ENCODE results near the gene MYADML2. TPM values are rescaled to one million over a fixed set of nuclear protein-coding genes. Genes with fewer than 3 reads are reported as not detected.

MYADML2 gene
- total and polyA plus RNA-seq, 2 of the 8 experiments (the other 6 are each of a cell fraction or from before 2014, with no cell fraction given) = 0.26 to 0.47 TPM

DNA sequence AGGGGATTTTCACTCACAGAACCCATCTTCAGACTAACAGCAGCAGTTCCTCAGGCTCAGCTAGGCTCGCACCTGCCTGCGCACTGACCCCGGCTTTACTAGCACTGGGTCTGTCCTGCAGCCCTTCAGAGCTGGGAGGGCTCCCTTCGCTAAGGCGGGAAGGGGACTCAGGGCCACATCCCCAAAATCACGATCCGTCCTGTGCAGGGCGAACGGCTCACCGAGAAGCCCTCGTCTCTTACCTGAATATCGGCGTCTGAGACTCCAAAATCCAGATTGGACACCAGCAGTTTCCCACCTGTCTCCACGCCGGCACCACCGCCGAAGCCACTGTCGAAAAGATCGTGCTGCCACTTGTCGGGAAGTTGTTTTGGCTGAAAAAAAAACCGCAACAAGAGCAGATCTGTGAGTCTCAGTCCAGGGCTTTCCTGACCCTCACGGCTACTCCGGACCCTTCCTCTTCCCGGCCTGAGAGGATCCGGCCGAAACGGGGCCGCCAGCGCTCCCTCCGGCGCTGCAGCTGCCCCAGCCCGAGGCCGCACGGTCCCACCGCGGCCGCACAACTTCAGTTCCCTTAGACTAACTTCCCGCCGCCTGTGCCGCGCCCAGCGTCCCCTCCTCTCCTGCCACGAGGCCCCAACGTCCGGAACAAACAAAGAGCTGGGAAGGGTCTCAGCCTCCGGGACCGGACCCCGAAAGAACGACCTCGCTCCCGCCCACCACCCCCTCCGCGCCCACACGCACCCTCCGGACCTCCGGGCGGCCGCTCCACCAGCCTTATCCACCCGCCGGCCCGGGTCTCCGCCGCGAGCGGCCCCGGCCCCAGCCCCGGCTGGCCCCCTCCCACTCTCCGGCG is 56.4 kb downstream of the MYADML2 start:
- peak overlapping the region; percentile 80 to 94 (median 88) for H3K4me3 ChIP-seq (ENCODE audit: extremely low read depth in 1 of 4, insufficient read depth in 2 of 4, low read depth in 3 of 4, low read length in 4 of 4)
- peaks cover 8 to 41% of the 10 kb centered on the region in 2 experiments for H3K79me2 ChIP-seq (ENCODE audit: control insufficient read depth in 1 of 2, insufficient read depth in 2 of 2, low read length in 2 of 2)
- H2BK15ac ChIP-seq (ENCODE audit: low read length) = no peak overlapping the region
- H3K27me3 ChIP-seq (replicated peaks in 1 of 4; ENCODE audit: control insufficient read depth in 3 of 4, extremely low read depth in 1 of 4, insufficient read depth in 3 of 4, low read length in 3 of 4) = no peaks in the 10 kb centered on the region
- 47% methylated on average over 24 of the region's 69 CpGs; no CpG with 5 or more reads in 1 of the 2 experiments for whole genome bisulfite sequencing, 2 experiments (ENCODE audit: extremely low coverage in 1 of 2, insufficient coverage in 1 of 2, insufficient read length in 1 of 2, insufficient replicate concordance in 2 of 2, low coverage in 1 of 2, low lambda C conversion rate in 2 of 2, missing lambda C conversion rate in 1 of 2)
- H4K5ac ChIP-seq (ENCODE audit: insufficient read length, low read depth, low read length) = peak overlapping the region; percentile 30
- H3K79me1 ChIP-seq (ENCODE audit: low read depth, low read length) = peaks cover 18% of the 10 kb centered on the region
- ChIA-PET CTCF (ENCODE audit: partially characterized antibody) (interaction anchor here (0.6 to 1.8 kb wide), 2 partner anchors 33 to 65 kb away, joined by 3 to 4 read pairs; no protein-coding TSS in a partner anchor), POLR2A (ENCODE audit: partially characterized antibody) (interaction anchor here (0.6 to 12.3 kb wide), 13 partner anchors 11 to 630 kb away, joined by 3 to 151 read pairs (median 5); partner anchors contain the start of gene NPB)
- peak overlapping the region; percentile 75 to 84 for H3K4me2 ChIP-seq (ENCODE audit: insufficient read depth in 1 of 2, low read depth in 2 of 2, low read length in 2 of 2)
- H4K20me1 ChIP-seq (replicated peaks in 1 of 2; ENCODE audit: control insufficient read depth in 1 of 2, insufficient read depth in 2 of 2, low read length in 2 of 2) = peaks cover 14 to 20% of the 10 kb centered on the region in 2 experiments
- H2BK12ac ChIP-seq (ENCODE audit: low read depth, low read length) = no peak overlapping the region
- peak overlapping the region; percentile 61; the same call in 1 of the 2 replicates for H2AK5ac ChIP-seq (ENCODE audit: low read depth, low read length)
- no peak overlapping the region for H3K14ac ChIP-seq (ENCODE audit: insufficient read length)
- H4K8ac ChIP-seq (ENCODE audit: extremely low read depth, insufficient read depth, low read length) = peak overlapping the region; percentile 96
- no peak overlapping the region for H4K91ac ChIP-seq (replicated peaks; ENCODE audit: insufficient read length, low read length)
- no peaks in the 10 kb centered on the region for H3K9me3 ChIP-seq (ENCODE audit: insufficient read depth in 2 of 2, low read depth in 1 of 2, low read length in 1 of 2)
- DNase-seq (ENCODE audit: low read depth in 1 of 2, low spot score in 2 of 2) = no peak
- H2BK20ac ChIP-seq (ENCODE audit: low read length) = no peak overlapping the region
- H2BK120ac ChIP-seq (replicated peaks; ENCODE audit: low read depth, low read length) = no peak overlapping the region
- H3K27ac ChIP-seq (ENCODE audit: low read depth, low read length) = peak overlapping the region; percentile 83
- no peak for FAIRE-seq
- H3K9ac ChIP-seq (replicated peaks in 1 of 4; ENCODE audit: extremely low read depth in 1 of 4, low read depth in 3 of 4, low read length in 3 of 4) = peak overlapping the region; percentile 86 to 99 (median 93)
- no peak overlapping the region for H2AFZ ChIP-seq (ENCODE audit: low read length)
- peak overlapping the region; percentile 69 for H3K56ac ChIP-seq (replicated peaks; ENCODE audit: insufficient read length, low read depth, low read length)
- peaks cover 5% of the 10 kb centered on the region; the same call in 1 of the 2 replicates for H3K23me2 ChIP-seq (ENCODE audit: low read depth, low read length)
- H2BK5ac ChIP-seq (ENCODE audit: low read depth, low read length) = no peak overlapping the region; the same call in 1 of the 2 replicates
- no peak overlapping the region for H3K18ac ChIP-seq (ENCODE audit: extremely low read depth, low read length)
- peaks cover 26 to 46% (median 36%) of the 10 kb centered on the region in 4 experiments for H3K36me3 ChIP-seq (ENCODE audit: control insufficient read depth in 2 of 4, insufficient read depth in 4 of 4, low read length in 3 of 4)
- peaks cover 0 to 3% (median 2%) of the 10 kb centered on the region in 4 experiments; a peak in 5 of 7 replicates for H3K4me1 ChIP-seq (replicated peaks in 1 of 4; ENCODE audit: control insufficient read depth in 3 of 4, insufficient read depth in 4 of 4, low read length in 3 of 4)
- no peak overlapping the region for H3K23ac ChIP-seq (ENCODE audit: insufficient read length)
- no peak overlapping the region for H3K4ac ChIP-seq (replicated peaks; ENCODE audit: insufficient read length, low read depth, low read length)
- TF ChIP-seq SIX5 (IDR thresholded peaks at IDR 0.05; ENCODE audit: low read depth, low read length) (no peak), CBX8 (IDR thresholded peaks at IDR 0.05; ENCODE audit: borderline replicate concordance, low read depth, low read length) (no peak), KDM1A (IDR thresholded peaks at IDR 0.05; ENCODE audit: borderline replicate concordance, low read length) (no peak), ZNF274 (IDR thresholded peaks at IDR 0.05; ENCODE audit: borderline replicate concordance, extremely low read depth, low read length) (no peak), CBX5 (IDR thresholded peaks at IDR 0.05; ENCODE audit: low read depth, low read length) (no peak), RFX5 (IDR thresholded peaks at IDR 0.05; ENCODE audit: borderline replicate concordance, low read depth, low read length) (no peak), BACH1 (IDR thresholded peaks at IDR 0.05; ENCODE audit: low read length) (no peak), SP4 (IDR thresholded peaks at IDR 0.05; ENCODE audit: low read length) (no peak), YY1 (IDR thresholded peaks at IDR 0.05; ENCODE audit: low read depth, low read length) (no peak), FOSL1 (IDR thresholded peaks at IDR 0.05; ENCODE audit: insufficient read depth, low read depth, low read length) (no peak), BRCA1 (IDR thresholded peaks at IDR 0.05; ENCODE audit: low read depth, low read length) (no peak)
- TF ChIP-seq, protein P1, sequence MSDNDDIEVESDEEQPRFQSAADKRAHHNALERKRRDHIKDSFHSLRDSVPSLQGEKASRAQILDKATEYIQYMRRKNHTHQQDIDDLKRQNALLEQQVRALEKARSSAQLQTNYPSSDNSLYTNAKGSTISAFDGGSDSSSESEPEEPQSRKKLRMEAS (IDR thresholded peaks at IDR 0.05) = peak; percentile 24; the same call in 1 of the 2 replicates
